ENCODE measurements around the gene CLIC1.

The CLIC1 gene

GRCh38 chr6:31737991-31738979 lies 2.0 kb upstream of the CLIC1 start:
- DNase-seq = peak; percentile 87

- DNase-seq = peak; percentile 48
Observed at GRCh38 chr6:31737315-31737990, 1.1 kb upstream of the CLIC1 start.

- DNase-seq = no peak
Observed at GRCh38 chr6:31736768-31737314, 511 bp upstream of the CLIC1 start.

GRCh38 chr6:31734821-31735406 lies 1.4 kb downstream of the CLIC1 start:
- DNase-seq = peak; percentile 86

- DNase-seq = no peak
Observed at GRCh38 chr6:31734247-31734820, 2.0 kb downstream of the CLIC1 start.

GRCh38 chr6:31733734-31734133 lies 2.6 kb downstream of the CLIC1 start:
- no peak for DNase-seq

GRCh38 chr6:31732029-31732428 lies 4.3 kb downstream of the CLIC1 start:
- DNase-seq = no peak

GRCh38 chr6:31730631-31731086 lies 5.7 kb downstream of the CLIC1 start:
- DNase-seq = no peak

- DNase-seq = peak; percentile 77
Observed at GRCh38 chr6:31729979-31730630, 6.2 kb downstream of the CLIC1 start.

- peak; percentile 88 for DNase-seq
Observed at GRCh38 chr6:31729515-31729978, 6.8 kb downstream of the CLIC1 start.

- DNase-seq = no peak
Observed at GRCh38 chr6:31728767-31729514, 7.4 kb downstream of the CLIC1 start, which contains the start of gene DDAH2. Gene DDAH2, minus strand, starts transcription at chr6:31729299. Its CDS starts 138 bp downstream, at chr6:31729161.

GRCh38 chr6:31727717-31728671 lies 8.3 kb downstream of the CLIC1 start:
- DNase-seq = no peak

GRCh38 chr6:31727034-31727716 lies 9.2 kb downstream of the CLIC1 start:
- DNase-seq = no peak

- DNase-seq = no peak
Observed at GRCh38 chr6:31725502-31726350, 10.6 kb downstream of the CLIC1 start.

GRCh38 chr6:31723980-31724691 lies 12.2 kb downstream of the CLIC1 start:
- no peak for DNase-seq

GRCh38 chr6:31723245-31723979 lies 12.9 kb downstream of the CLIC1 start, which contains the start of gene MPIG6B:
Gene MPIG6B, plus strand, starts transcription at chr6:31723373. Its CDS starts 11 bp downstream, at chr6:31723384.
- no peak for DNase-seq

- no peak for DNase-seq
Observed at GRCh38 chr6:31722173-31722572, 14.2 kb downstream of the CLIC1 start.

All from activated CD4-positive, alpha-beta T cell treated with anti-CD3 and anti-CD28 coated beads, Interleukin-2, Interleukin-6, amounts not matched to agents 100 ng/mL and 50 ng/mL, durations not matched to agents 16 hours and 8 hours (primary cell).